Measurements from ENCODE around the gene ASXL2.

ASXL2 gene

DNA sequence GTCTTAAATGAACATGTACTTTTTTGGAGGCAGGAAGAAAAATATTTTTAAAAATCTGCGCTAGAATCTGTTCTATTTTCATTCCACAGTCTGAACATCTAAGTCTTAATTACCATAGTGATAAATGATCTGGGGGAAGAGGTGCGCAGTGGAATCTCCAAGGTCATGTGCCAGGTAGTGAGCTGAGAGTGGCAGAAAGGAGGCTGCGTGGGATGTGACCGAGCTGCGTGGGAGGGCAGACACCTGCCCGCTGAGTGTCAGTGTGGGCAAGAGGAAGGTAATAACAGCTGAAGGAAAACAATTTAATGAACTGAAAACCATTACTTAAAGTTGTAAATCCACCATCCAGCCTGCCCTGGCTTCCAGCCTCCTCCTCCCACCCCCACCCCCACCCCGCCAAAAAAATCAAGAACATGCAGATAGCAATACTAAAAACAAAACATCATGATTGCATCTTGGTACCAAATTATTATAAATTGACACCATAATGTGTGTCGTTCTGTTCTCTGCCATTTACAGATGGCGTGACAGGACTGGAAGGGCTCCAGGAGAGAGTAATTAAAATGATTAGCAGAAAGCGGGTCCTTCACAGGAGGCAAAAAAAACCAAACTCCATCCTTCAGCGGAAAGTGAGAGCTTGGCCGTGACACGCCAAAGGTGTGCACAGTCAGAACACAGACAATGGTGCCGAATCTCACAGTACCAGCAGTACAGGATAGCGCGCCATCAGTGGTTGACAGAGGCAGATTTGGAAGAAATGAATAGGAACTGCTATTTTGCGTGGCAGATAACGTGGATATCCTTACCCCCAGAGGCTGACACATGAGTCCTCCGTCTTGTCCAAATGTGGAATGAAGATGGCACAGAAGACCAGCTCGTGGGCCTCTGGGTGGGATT, 193.5 kb downstream of the ASXL2 start:
- DNase-seq: no peak
